GM18502 (cell line): ENCODE measurements around the gene SLCO3A1.
"Not testable (repeated sequence)": the region's sequence is repeated elsewhere in the genome, so short reads cannot be mapped to it uniquely, and the experiment has no call there.

Experiments
- ATAC-seq: cut with Tn5 transposase; IDR thresholded peaks from one replicate; pipeline ENCODE4 v1.9.1; 2021; ENCODE audit warnings: mild to moderate bottlenecking; ENCODE audit not compliant: unreplicated experiment, poor library complexity

Gene SLCO3A1

GRCh38 chr15:92165001-92165346 lies 311.5 kb downstream of the SLCO3A1 start:
- ATAC-seq = no peak

GRCh38 chr15:92166029-92166428 lies 312.5 kb downstream of the SLCO3A1 start:
- ATAC-seq = no peak

- ATAC-seq = no peak
Measured at GRCh38 chr15:92166751-92167405, 313.4 kb downstream of the SLCO3A1 start.

GRCh38 chr15:92167451-92167850 lies 313.9 kb downstream of the SLCO3A1 start:
- no peak for ATAC-seq

GRCh38 chr15:92168066-92168683 lies 314.7 kb downstream of the SLCO3A1 start:
- no peak for ATAC-seq

- ATAC-seq = no peak
Measured at GRCh38 chr15:92170897-92171296, 317.4 kb downstream of the SLCO3A1 start.

GRCh38 chr15:92178911-92179310 lies 325.4 kb downstream of the SLCO3A1 start:
- ATAC-seq = no peak

- ATAC-seq = no peak
Measured at GRCh38 chr15:92184142-92184541, 330.6 kb downstream of the SLCO3A1 start.

GRCh38 chr15:92184679-92185230 lies 331.2 kb downstream of the SLCO3A1 start:
- ATAC-seq = no peak

- no peak for ATAC-seq
Measured at GRCh38 chr15:92187975-92188374, 334.5 kb downstream of the SLCO3A1 start.

- no peak for ATAC-seq
Measured at GRCh38 chr15:92189166-92189565, 335.7 kb downstream of the SLCO3A1 start.

GRCh38 chr15:92195241-92195640 lies 341.7 kb downstream of the SLCO3A1 start:
- ATAC-seq = no peak

GRCh38 chr15:92196342-92196741 lies 342.8 kb downstream of the SLCO3A1 start:
- no peak for ATAC-seq

- ATAC-seq = no peak
Measured at GRCh38 chr15:92197746-92198145, 344.2 kb downstream of the SLCO3A1 start.

GRCh38 chr15:92200891-92201290 lies 347.4 kb downstream of the SLCO3A1 start:
- no peak for ATAC-seq

- ATAC-seq = no peak
Measured at GRCh38 chr15:92205255-92205739, 351.8 kb downstream of the SLCO3A1 start.

- not testable (repeated sequence) for ATAC-seq
Measured at GRCh38 chr15:92207601-92208000, 354.1 kb downstream of the SLCO3A1 start.
